ENCODE data around the gene ISCU.

DNA sequence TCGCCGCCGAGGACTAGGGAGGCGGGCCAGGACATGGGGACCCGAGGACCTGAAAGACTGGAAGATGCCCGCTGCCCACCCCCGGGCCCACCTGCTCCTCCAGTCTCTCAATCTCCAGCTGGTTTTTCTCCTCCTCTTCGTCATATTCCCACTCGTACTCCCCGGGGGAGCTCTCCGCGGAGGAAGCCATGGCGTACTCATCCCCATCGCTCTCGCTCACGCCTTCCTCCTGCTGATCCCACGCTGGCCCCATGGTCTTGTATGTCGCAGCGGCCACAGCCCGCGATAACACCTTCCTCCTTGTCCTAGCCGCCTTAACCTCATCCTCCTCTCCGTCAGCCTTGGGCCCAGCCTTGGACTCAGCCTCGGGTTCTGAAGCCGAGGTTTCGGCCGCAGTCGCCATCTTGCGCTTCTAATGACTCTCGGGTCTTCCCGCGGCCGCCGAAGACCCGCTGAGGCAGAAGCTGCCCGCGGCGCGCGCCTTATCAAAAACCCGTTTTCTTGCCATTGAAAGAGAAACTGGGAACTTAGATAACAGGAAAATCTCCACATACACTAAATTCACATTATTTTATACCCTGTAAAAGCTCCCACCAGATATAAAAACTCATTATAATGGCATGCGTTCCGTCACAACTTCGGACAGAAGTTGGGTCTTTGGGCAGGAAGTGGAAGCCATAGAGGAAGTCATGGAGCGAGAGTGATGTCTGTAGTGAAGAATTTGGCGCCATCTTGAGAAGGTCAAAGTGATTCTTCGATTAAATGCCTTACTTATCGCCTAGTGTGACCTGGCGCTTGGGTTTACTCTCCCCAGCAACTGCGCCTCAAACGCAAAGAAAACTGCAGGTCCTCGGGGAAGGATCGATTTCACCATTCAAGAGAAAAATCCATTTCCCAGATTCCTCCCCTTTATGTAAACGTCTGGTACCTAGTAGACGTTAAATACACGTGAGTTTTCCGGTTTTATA is 1.4 kb upstream of the ISCU start, which contains the start of gene SART3:
- TF ChIP-seq EP300 (IDR thresholded peaks at IDR 0.05; ENCODE audit: borderline replicate concordance in 1 of 2, low read depth in 2 of 2, low read length in 2 of 2): no peak
- peak; percentile 28 for TF ChIP-seq SAP30 (IDR thresholded peaks at IDR 0.05; ENCODE audit: insufficient read depth, insufficient replicate concordance, low read length)
- peak; percentile 96 for TF ChIP-seq TAF1 (IDR thresholded peaks at IDR 0.05; ENCODE audit: low read depth, low read length)
- TF ChIP-seq, protein P1, sequence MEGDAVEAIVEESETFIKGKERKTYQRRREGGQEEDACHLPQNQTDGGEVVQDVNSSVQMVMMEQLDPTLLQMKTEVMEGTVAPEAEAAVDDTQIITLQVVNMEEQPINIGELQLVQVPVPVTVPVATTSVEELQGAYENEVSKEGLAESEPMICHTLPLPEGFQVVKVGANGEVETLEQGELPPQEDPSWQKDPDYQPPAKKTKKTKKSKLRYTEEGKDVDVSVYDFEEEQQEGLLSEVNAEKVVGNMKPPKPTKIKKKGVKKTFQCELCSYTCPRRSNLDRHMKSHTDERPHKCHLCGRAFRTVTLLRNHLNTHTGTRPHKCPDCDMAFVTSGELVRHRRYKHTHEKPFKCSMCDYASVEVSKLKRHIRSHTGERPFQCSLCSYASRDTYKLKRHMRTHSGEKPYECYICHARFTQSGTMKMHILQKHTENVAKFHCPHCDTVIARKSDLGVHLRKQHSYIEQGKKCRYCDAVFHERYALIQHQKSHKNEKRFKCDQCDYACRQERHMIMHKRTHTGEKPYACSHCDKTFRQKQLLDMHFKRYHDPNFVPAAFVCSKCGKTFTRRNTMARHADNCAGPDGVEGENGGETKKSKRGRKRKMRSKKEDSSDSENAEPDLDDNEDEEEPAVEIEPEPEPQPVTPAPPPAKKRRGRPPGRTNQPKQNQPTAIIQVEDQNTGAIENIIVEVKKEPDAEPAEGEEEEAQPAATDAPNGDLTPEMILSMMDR (IDR thresholded peaks at IDR 0.05; ENCODE audit: control extremely low read depth in 1 of 3, insufficient read depth in 1 of 3, low read depth in 1 of 3, low read length in 3 of 3): no peak
- TF ChIP-seq GABPA (IDR thresholded peaks at IDR 0.05; ENCODE audit: borderline replicate concordance, insufficient read depth, low read length): no peak; the same call in 1 of the 2 replicates
- TF ChIP-seq SP2 (IDR thresholded peaks at IDR 0.05; ENCODE audit: low read length): no peak
- no peak for TF ChIP-seq SP1 (IDR thresholded peaks at IDR 0.05; ENCODE audit: low read depth, low read length)
- TF ChIP-seq CHD2 (IDR thresholded peaks at IDR 0.05; ENCODE audit: low read length): no peak
- TF ChIP-seq EZH2 (IDR thresholded peaks at IDR 0.05; ENCODE audit: low read depth, low read length, severe bottlenecking): no peak
- peak; percentile 69 for TF ChIP-seq POLR2AphosphoS5 (IDR thresholded peaks at IDR 0.05; ENCODE audit: low read depth, low read length)
- no peak for TF ChIP-seq RAD21 (IDR thresholded peaks at IDR 0.05 in 1 of 2, conservative IDR thresholded peaks at IDR 0.05 in 1 of 2; ENCODE audit: low read depth in 2 of 2, low read length in 2 of 2)
- TF ChIP-seq TEAD4 (IDR thresholded peaks at IDR 0.05; ENCODE audit: low read depth, low read length): peak; percentile 63; the same call in 1 of the 2 replicates

Data from H1 (cell line).